NCI-H446 treated with DMSO at 0.1 percent for 48 hours (cell line): ENCODE measurements around the gene SMTNL1.

ENCODE experiments used
- DNase-seq: peaks from one replicate; lab custom pipeline; 2025; lab: John Stamatoyannopoulos, UW

SMTNL1 gene

GRCh38 chr11:57588046-57588710 is 50.8 kb downstream of the SMTNL1 start:
- no peak for DNase-seq

GRCh38 chr11:57596266-57596885 is 59.0 kb downstream of the SMTNL1 start:
- DNase-seq: no peak

- DNase-seq: no peak
Measured at GRCh38 chr11:57597461-57597915, 60.1 kb downstream of the SMTNL1 start, which contains the start of gene SERPING1. Gene SERPING1 (plus strand): TSS chr11:57597685. CDS start chr11:57598271, 586 bp downstream.

- DNase-seq: no peak
Measured at GRCh38 chr11:57597916-57598830, 60.8 kb downstream of the SMTNL1 start.

- DNase-seq: no peak
Measured at GRCh38 chr11:57598831-57599155, 61.4 kb downstream of the SMTNL1 start.

GRCh38 chr11:57599381-57599780 is 62.0 kb downstream of the SMTNL1 start:
- DNase-seq: no peak
